ENCODE data around the gene PLA2G1B. TPM values are rescaled to one million over a fixed set of nuclear protein-coding genes. Genes with fewer than 3 reads are reported as not detected.

Gene PLA2G1B
- total RNA-seq, 3 donors from 2014 or later = not detected

GRCh38 chr12:120292411-120292660 lies 35.2 kb downstream of the PLA2G1B start:
- DNase-seq (ENCODE audit: low spot score in 2 of 2) = no peak
- Histone ChIP-seq H3K27me3 (no peaks in the 10 kb centered on the region), H3K4me3 (peak overlapping the region; percentile 43 to 71 (median 66)), H3K27ac (peak overlapping the region; percentile 98 to 99), H3K36me3 (no peaks in the 10 kb centered on the region), H3K4me1 (no peaks in the 10 kb centered on the region), H3K9me3 (no peaks in the 10 kb centered on the region)
- no peak for TF ChIP-seq CTCF (IDR thresholded peaks at IDR 0.05)
- intact Hi-C loops (cut with DNase I; ENCODE audit: low total_unique reads) = no loop called here

GRCh38 chr12:120290609-120291305 lies 36.8 kb downstream of the PLA2G1B start:
- Histone ChIP-seq H3K27ac (peak overlapping the region; percentile 98 to 99), H3K9me3 (no peaks in the 10 kb centered on the region), H3K4me3 (peak overlapping the region; percentile 26 to 71 (median 66)), H3K36me3 (no peaks in the 10 kb centered on the region), H3K27me3 (no peaks in the 10 kb centered on the region), H3K4me1 (no peaks in the 10 kb centered on the region)
- TF ChIP-seq CTCF (IDR thresholded peaks at IDR 0.05) (no peak), POLR2A (IDR thresholded peaks at IDR 0.05) (no peak), POLR2AphosphoS5 (IDR thresholded peaks at IDR 0.05) (no peak)
- intact Hi-C loops (cut with DNase I; ENCODE audit: low total_unique reads) = no loop called here
- peak in 1 of 2 donors; percentile 49 for DNase-seq (ENCODE audit: low spot score in 2 of 2)

GRCh38 chr12:120287491-120287890 lies 40.1 kb downstream of the PLA2G1B start:
- Histone ChIP-seq H3K4me3 (no peak overlapping the region), H3K36me3 (no peaks in the 10 kb centered on the region), H3K27me3 (no peaks in the 10 kb centered on the region), H3K4me1 (no peaks in the 10 kb centered on the region), H3K9me3 (no peaks in the 10 kb centered on the region), H3K27ac (no peak overlapping the region)
- intact Hi-C loops (cut with DNase I; ENCODE audit: low total_unique reads) = no loop called here
- TF ChIP-seq POLR2A (IDR thresholded peaks at IDR 0.05) = no peak
- TF ChIP-seq POLR2AphosphoS5 (IDR thresholded peaks at IDR 0.05) = no peak
- TF ChIP-seq CTCF (IDR thresholded peaks at IDR 0.05) = no peak
- no peak for DNase-seq (ENCODE audit: low spot score in 2 of 2)

- no peak for TF ChIP-seq CTCF (IDR thresholded peaks at IDR 0.05)
- no peak for TF ChIP-seq POLR2A (IDR thresholded peaks at IDR 0.05)
- TF ChIP-seq POLR2AphosphoS5 (IDR thresholded peaks at IDR 0.05) = no peak
- no peaks in the 10 kb centered on the region for H3K27me3 ChIP-seq
- H3K36me3 ChIP-seq = no peaks in the 10 kb centered on the region
- no peak overlapping the region for H3K27ac ChIP-seq
- intact Hi-C loops (cut with DNase I; ENCODE audit: low total_unique reads) = no loop called here
- H3K4me3 ChIP-seq = no peak overlapping the region
- no peaks in the 10 kb centered on the region for H3K9me3 ChIP-seq
- no peak for DNase-seq (ENCODE audit: low spot score in 2 of 2)
- H3K4me1 ChIP-seq = no peaks in the 10 kb centered on the region
Measured at GRCh38 chr12:120286768-120287490, 40.6 kb downstream of the PLA2G1B start.

- Histone ChIP-seq H3K9me3 (no peaks in the 10 kb centered on the region), H3K4me1 (no peaks in the 10 kb centered on the region), H3K27ac (no peak overlapping the region), H3K4me3 (no peak overlapping the region), H3K27me3 (no peaks in the 10 kb centered on the region), H3K36me3 (no peaks in the 10 kb centered on the region)
- DNase-seq (ENCODE audit: low spot score in 2 of 2) = no peak
- intact Hi-C loops (cut with DNase I; ENCODE audit: low total_unique reads) = no loop called here
- TF ChIP-seq POLR2A (IDR thresholded peaks at IDR 0.05) = no peak
- TF ChIP-seq CTCF (IDR thresholded peaks at IDR 0.05) = no peak
- no peak for TF ChIP-seq POLR2AphosphoS5 (IDR thresholded peaks at IDR 0.05)
Measured at GRCh38 chr12:120284381-120284780, 43.2 kb downstream of the PLA2G1B start.
